ENCODE measurements around the gene DLG4.

DNA sequence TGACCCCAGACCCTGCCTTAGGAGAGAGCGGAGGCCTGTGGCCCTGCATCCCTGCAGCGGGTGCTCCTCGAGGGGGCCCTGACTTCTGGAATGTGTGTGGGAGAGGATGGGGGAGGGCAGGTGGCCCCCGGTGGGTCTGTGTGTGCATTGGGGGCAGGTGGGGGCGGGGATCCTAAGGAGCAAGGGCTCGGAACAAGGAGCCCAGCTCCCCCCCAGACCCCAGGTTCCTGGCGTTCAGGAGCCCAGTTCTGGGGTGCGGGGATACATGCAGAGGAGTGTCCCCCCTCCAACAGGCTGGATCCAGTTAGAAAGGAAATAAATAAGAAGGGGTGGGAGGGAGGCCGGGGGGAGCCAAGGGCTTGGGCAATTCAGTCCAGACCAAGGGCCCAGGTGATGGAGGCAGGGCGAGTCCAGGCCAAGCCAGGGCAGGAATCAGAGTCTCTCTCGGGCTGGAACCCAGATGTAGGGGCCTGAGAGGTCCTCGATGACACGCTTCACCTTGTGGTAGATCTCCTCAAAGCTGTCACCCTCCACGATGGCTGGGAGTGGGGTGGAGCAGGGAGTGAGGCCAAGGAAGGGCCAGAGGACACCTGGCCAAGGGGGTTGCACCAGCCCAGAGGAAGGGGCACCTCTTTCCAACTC lies 29.2 kb downstream of the DLG4 start:
- TF ChIP-seq EZH2 (IDR thresholded peaks at IDR 0.05; ENCODE audit: borderline replicate concordance, low read length): no peak
- TF ChIP-seq, protein P1, sequence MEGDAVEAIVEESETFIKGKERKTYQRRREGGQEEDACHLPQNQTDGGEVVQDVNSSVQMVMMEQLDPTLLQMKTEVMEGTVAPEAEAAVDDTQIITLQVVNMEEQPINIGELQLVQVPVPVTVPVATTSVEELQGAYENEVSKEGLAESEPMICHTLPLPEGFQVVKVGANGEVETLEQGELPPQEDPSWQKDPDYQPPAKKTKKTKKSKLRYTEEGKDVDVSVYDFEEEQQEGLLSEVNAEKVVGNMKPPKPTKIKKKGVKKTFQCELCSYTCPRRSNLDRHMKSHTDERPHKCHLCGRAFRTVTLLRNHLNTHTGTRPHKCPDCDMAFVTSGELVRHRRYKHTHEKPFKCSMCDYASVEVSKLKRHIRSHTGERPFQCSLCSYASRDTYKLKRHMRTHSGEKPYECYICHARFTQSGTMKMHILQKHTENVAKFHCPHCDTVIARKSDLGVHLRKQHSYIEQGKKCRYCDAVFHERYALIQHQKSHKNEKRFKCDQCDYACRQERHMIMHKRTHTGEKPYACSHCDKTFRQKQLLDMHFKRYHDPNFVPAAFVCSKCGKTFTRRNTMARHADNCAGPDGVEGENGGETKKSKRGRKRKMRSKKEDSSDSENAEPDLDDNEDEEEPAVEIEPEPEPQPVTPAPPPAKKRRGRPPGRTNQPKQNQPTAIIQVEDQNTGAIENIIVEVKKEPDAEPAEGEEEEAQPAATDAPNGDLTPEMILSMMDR (conservative IDR thresholded peaks at IDR 0.05 in 1 of 2, IDR thresholded peaks at IDR 0.05 in 1 of 2; ENCODE audit: extremely low read depth in 1 of 2, insufficient read depth in 1 of 2, low read depth in 1 of 2, low read length in 2 of 2): no peak

Measured in mammary epithelial cell (primary cell).